ENCODE results near the gene ZSCAN10.

DNA sequence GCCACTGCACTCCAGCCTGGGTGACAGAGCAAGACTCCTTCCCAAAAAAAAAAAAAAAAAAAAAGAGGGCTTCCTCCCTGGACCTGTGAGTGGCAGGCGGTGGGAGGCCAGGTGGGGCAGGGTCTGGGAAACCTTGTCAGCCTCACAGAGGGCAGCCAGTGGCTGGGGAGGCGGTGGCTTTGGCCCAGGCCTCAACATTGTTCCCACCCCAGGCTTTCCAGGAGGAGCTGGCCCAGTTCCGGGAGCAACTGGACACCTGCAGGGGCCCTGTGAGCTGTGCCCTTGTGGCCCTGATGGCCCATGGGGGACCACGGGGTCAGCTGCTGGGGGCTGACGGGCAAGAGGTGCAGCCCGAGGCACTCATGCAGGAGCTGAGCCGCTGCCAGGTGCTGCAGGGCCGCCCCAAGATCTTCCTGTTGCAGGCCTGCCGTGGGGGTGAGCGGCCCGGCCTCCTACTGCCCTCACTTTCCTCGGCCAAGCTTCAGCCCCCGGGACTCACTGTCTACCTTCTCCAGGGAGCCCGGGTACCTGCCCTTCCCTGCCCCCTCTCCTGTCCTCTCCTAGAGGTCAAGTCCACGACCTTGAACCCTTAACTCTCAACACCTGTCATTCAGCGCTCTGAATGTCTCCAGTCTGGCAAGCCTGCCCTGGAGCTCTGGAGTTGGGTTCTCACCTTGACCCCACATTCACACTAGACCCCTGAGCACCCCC is 48.1 kb upstream of the ZSCAN10 start:
- TF ChIP-seq, protein P1, sequence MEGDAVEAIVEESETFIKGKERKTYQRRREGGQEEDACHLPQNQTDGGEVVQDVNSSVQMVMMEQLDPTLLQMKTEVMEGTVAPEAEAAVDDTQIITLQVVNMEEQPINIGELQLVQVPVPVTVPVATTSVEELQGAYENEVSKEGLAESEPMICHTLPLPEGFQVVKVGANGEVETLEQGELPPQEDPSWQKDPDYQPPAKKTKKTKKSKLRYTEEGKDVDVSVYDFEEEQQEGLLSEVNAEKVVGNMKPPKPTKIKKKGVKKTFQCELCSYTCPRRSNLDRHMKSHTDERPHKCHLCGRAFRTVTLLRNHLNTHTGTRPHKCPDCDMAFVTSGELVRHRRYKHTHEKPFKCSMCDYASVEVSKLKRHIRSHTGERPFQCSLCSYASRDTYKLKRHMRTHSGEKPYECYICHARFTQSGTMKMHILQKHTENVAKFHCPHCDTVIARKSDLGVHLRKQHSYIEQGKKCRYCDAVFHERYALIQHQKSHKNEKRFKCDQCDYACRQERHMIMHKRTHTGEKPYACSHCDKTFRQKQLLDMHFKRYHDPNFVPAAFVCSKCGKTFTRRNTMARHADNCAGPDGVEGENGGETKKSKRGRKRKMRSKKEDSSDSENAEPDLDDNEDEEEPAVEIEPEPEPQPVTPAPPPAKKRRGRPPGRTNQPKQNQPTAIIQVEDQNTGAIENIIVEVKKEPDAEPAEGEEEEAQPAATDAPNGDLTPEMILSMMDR (conservative IDR thresholded peaks at IDR 0.05; ENCODE audit: low read depth in 2 of 2) = no peak
- TF ChIP-seq POLR2AphosphoS5 (IDR thresholded peaks at IDR 0.05; ENCODE audit: low read depth) (no peak), EZH2phosphoT487 (IDR thresholded peaks at IDR 0.05; ENCODE audit: unreplicated experiment) (no peak), CREB1 (CRISPR knock-in tag; IDR thresholded peaks at IDR 0.05; ENCODE audit: low read depth) (no peak), STAT1 (IDR thresholded peaks at IDR 0.05; ENCODE audit: unreplicated experiment) (no peak), EZH2 (IDR thresholded peaks at IDR 0.05; ENCODE audit: low read depth, unreplicated experiment) (no peak)
- TF ChIP-seq, protein P2, sequence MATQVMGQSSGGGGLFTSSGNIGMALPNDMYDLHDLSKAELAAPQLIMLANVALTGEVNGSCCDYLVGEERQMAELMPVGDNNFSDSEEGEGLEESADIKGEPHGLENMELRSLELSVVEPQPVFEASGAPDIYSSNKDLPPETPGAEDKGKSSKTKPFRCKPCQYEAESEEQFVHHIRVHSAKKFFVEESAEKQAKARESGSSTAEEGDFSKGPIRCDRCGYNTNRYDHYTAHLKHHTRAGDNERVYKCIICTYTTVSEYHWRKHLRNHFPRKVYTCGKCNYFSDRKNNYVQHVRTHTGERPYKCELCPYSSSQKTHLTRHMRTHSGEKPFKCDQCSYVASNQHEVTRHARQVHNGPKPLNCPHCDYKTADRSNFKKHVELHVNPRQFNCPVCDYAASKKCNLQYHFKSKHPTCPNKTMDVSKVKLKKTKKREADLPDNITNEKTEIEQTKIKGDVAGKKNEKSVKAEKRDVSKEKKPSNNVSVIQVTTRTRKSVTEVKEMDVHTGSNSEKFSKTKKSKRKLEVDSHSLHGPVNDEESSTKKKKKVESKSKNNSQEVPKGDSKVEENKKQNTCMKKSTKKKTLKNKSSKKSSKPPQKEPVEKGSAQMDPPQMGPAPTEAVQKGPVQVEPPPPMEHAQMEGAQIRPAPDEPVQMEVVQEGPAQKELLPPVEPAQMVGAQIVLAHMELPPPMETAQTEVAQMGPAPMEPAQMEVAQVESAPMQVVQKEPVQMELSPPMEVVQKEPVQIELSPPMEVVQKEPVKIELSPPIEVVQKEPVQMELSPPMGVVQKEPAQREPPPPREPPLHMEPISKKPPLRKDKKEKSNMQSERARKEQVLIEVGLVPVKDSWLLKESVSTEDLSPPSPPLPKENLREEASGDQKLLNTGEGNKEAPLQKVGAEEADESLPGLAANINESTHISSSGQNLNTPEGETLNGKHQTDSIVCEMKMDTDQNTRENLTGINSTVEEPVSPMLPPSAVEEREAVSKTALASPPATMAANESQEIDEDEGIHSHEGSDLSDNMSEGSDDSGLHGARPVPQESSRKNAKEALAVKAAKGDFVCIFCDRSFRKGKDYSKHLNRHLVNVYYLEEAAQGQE (IDR thresholded peaks at IDR 0.05; ENCODE audit: unreplicated experiment) = no peak

Measured in GM23338 (cell line).